Measurements from ENCODE around the gene RPS6KB2.

The RPS6KB2 gene

GRCh38 chr11:67452141-67452952 is 24.1 kb downstream of the RPS6KB2 start, which contains the start of gene GPR152:
Gene GPR152, minus strand, starts transcription at chr11:67452729. Its CDS starts 5 bp downstream, at chr11:67452724.
- H3K4me3 ChIP-seq (ENCODE audit: severe bottlenecking) = no peak within 1 kb of the TSS

GRCh38 chr11:67453816-67454732 is 25.8 kb downstream of the RPS6KB2 start:
- no peaks in the 10 kb centered on the region for H3K27me3 ChIP-seq (ENCODE audit: insufficient read depth, poor library complexity, severe bottlenecking)
- ATAC-seq (ENCODE audit: low read depth) (no peak), DNase-seq (ENCODE audit: low spot score) (no peak)
- H3K9me3 ChIP-seq (ENCODE audit: severe bottlenecking) = no peaks in the 10 kb centered on the region
- no peak overlapping the region for H3K4me3 ChIP-seq (ENCODE audit: severe bottlenecking)
- H3K36me3 ChIP-seq (ENCODE audit: low read depth) = no peaks in the 10 kb centered on the region
- TF ChIP-seq CTCF (IDR thresholded peaks at IDR 0.05; ENCODE audit: poor library complexity, severe bottlenecking) = no peak
- H3K4me1 ChIP-seq (ENCODE audit: insufficient read depth, poor library complexity, severe bottlenecking) = no peaks in the 10 kb centered on the region
- H3K27ac ChIP-seq (ENCODE audit: poor library complexity, severe bottlenecking) = no peak overlapping the region

More at GRCh38 chr11:67452141-67452952, 24.1 kb downstream of the RPS6KB2 start, which contains the start of gene GPR152:
- DNase-seq (ENCODE audit: low spot score) (peak; percentile 47), ATAC-seq (ENCODE audit: low read depth) (no peak)
- H3K27ac ChIP-seq (ENCODE audit: poor library complexity, severe bottlenecking) = no peak within 1 kb of the TSS
- no peaks in the 10 kb centered on the region for H3K27me3 ChIP-seq (ENCODE audit: insufficient read depth, poor library complexity, severe bottlenecking)
- no peaks in the 10 kb centered on the region for H3K4me1 ChIP-seq (ENCODE audit: insufficient read depth, poor library complexity, severe bottlenecking)
- TF ChIP-seq CTCF (IDR thresholded peaks at IDR 0.05; ENCODE audit: poor library complexity, severe bottlenecking) = no peak
- H3K9me3 ChIP-seq (ENCODE audit: severe bottlenecking) = no peaks in the 10 kb centered on the region
- no peaks in the 10 kb centered on the region for H3K36me3 ChIP-seq (ENCODE audit: low read depth)

- DNase-seq (ENCODE audit: low spot score) = no peak
- H3K4me3 ChIP-seq (ENCODE audit: severe bottlenecking) = no peak within 1 kb of the TSS
- H3K4me1 ChIP-seq (ENCODE audit: insufficient read depth, poor library complexity, severe bottlenecking) = no peaks in the 10 kb centered on the region
- ATAC-seq (ENCODE audit: low read depth) = no peak
- H3K9me3 ChIP-seq (ENCODE audit: severe bottlenecking) = no peaks in the 10 kb centered on the region
- no peak within 1 kb of the TSS for H3K27ac ChIP-seq (ENCODE audit: poor library complexity, severe bottlenecking)
- no peaks in the 10 kb centered on the region for H3K36me3 ChIP-seq (ENCODE audit: low read depth)
- no peaks in the 10 kb centered on the region for H3K27me3 ChIP-seq (ENCODE audit: insufficient read depth, poor library complexity, severe bottlenecking)
- no peak for TF ChIP-seq CTCF (IDR thresholded peaks at IDR 0.05; ENCODE audit: poor library complexity, severe bottlenecking)
Observed at GRCh38 chr11:67455054-67455453, 26.8 kb downstream of the RPS6KB2 start, which contains the start of gene CABP4. Gene CABP4, plus strand, starts transcription at chr11:67455354. Its CDS starts 70 bp downstream, at chr11:67455424.

- ATAC-seq (ENCODE audit: low read depth) = no peak
- H3K4me3 ChIP-seq (ENCODE audit: severe bottlenecking) = no peak overlapping the region
- no peak overlapping the region for H3K27ac ChIP-seq (ENCODE audit: poor library complexity, severe bottlenecking)
- no peaks in the 10 kb centered on the region for H3K27me3 ChIP-seq (ENCODE audit: insufficient read depth, poor library complexity, severe bottlenecking)
- H3K9me3 ChIP-seq (ENCODE audit: severe bottlenecking) = no peaks in the 10 kb centered on the region
- peak; percentile 58 for DNase-seq (ENCODE audit: low spot score)
- no peak for TF ChIP-seq CTCF (IDR thresholded peaks at IDR 0.05; ENCODE audit: poor library complexity, severe bottlenecking)
- no peaks in the 10 kb centered on the region for H3K36me3 ChIP-seq (ENCODE audit: low read depth)
- no peaks in the 10 kb centered on the region for H3K4me1 ChIP-seq (ENCODE audit: insufficient read depth, poor library complexity, severe bottlenecking)
Observed at GRCh38 chr11:67456068-67456705, 27.9 kb downstream of the RPS6KB2 start.

Measured in RWPE2 (cell line).